WTC11 (cell line): ENCODE data around the gene C4orf36.

Experiments
- SP1 ChIP-seq: sonication (generic); formaldehyde crosslinking; conservative IDR thresholded peaks from 2 replicates; pipeline ENCODE4 v1.8.1; 2022; ENCODE audit warnings: missing genetic modification reagents
- TCF7 ChIP-seq: sonication (generic); formaldehyde crosslinking; IDR thresholded peaks from 2 replicates; pipeline ENCODE4 v1.8.0; 2022; ENCODE audit warnings: mild to moderate bottlenecking, low read depth, missing genetic modification reagents, moderate library complexity
- TEAD1 ChIP-seq: sonication (generic); formaldehyde crosslinking; IDR thresholded peaks from 2 replicates; pipeline ENCODE4 v1.8.0; 2022; ENCODE audit warnings: mild to moderate bottlenecking, missing genetic modification reagents
- ZNF232 ChIP-seq: sonication (generic); formaldehyde crosslinking; IDR thresholded peaks from 2 replicates; pipeline ENCODE4 v1.8.0; 2022; ENCODE audit warnings: mild to moderate bottlenecking, missing genetic modification reagents
- ZNF263 ChIP-seq: sonication (generic); formaldehyde crosslinking; IDR thresholded peaks from 2 replicates; pipeline ENCODE4 v1.8.1; 2022; ENCODE audit warnings: low read depth, mild to moderate bottlenecking, moderate library complexity, missing genetic modification reagents
- ZNF671 ChIP-seq: fragments of 250-450 bp; sonication (Bioruptor Pico); IDR thresholded peaks from 2 replicates; pipeline ENCODE4 v1.8.0; 2021; ENCODE audit warnings: mild to moderate bottlenecking
- TF ChIP-seq, protein P1 (sequence below): sonication (generic); formaldehyde crosslinking; IDR thresholded peaks from 2 replicates; pipeline ENCODE4 v1.8.1; 2022; ENCODE audit warnings: low read depth, missing genetic modification reagents, borderline replicate concordance
- TF ChIP-seq, protein P2 (sequence below): fragments of 200-600 bp; IDR thresholded peaks from 2 replicates; pipeline ENCODE4 v1.8.0; 2022; ENCODE audit warnings: antibody characterized with exemption
- TF ChIP-seq, protein P3 (sequence below): sonication (generic); formaldehyde crosslinking; IDR thresholded peaks from 2 replicates; pipeline ENCODE4 v1.8.1; 2023; ENCODE audit warnings: mild to moderate bottlenecking, missing genetic modification reagents
- TF ChIP-seq, protein P4 (sequence below): sonication (generic); formaldehyde crosslinking; IDR thresholded peaks from 2 replicates; pipeline ENCODE4 v1.8.0; 2022; ENCODE audit warnings: mild to moderate bottlenecking, missing genetic modification reagents
- TF ChIP-seq, protein P5 (sequence below): sonication (generic); formaldehyde crosslinking; IDR thresholded peaks from 2 replicates; pipeline ENCODE4 v1.8.0; 2023; ENCODE audit warnings: mild to moderate bottlenecking, missing genetic modification reagents

DNA sequence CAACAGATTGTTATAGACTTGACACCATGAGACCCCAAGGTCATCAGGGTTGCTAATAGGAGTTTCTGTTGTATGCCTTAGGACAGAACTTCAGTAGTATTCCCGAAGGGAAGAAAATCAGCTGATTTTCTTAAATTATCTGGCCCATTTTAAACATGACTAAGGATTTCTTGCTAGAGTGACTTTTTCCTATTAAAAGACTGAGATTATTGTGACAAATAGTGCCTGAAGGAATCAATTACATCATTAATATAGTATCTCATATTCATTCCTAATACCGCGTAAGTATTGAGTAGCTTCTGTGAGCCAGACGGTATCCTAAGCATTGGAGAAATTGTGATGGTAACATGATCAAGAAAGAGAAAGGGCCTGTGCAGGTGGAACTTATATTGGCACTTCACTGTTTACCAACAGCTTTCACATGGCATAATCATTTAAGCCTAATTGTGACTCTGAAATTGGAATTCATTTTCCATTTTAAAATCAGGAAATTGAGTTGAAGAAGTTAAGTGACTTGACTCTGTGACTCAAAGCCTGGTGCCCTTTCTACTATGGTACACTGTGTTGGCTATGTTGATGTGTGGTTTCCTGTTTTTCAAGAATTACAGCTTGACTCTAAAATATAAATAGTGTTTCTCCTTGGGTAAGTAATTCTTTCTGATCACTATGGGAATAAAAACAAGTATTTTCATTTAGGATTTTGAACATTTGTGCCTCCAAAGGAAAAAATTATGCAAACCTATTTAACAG is 46.7 kb upstream of the C4orf36 start:
- TF ChIP-seq, protein P1, sequence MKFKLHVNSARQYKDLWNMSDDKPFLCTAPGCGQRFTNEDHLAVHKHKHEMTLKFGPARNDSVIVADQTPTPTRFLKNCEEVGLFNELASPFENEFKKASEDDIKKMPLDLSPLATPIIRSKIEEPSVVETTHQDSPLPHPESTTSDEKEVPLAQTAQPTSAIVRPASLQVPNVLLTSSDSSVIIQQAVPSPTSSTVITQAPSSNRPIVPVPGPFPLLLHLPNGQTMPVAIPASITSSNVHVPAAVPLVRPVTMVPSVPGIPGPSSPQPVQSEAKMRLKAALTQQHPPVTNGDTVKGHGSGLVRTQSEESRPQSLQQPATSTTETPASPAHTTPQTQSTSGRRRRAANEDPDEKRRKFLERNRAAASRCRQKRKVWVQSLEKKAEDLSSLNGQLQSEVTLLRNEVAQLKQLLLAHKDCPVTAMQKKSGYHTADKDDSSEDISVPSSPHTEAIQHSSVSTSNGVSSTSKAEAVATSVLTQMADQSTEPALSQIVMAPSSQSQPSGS, result no peak
- TF ChIP-seq ZNF263 (CRISPR knock-in tag), result no peak
- no peak for TF ChIP-seq SP1 (CRISPR knock-in tag)
- no peak for TF ChIP-seq TCF7 (CRISPR knock-in tag)
- TF ChIP-seq, protein P2, sequence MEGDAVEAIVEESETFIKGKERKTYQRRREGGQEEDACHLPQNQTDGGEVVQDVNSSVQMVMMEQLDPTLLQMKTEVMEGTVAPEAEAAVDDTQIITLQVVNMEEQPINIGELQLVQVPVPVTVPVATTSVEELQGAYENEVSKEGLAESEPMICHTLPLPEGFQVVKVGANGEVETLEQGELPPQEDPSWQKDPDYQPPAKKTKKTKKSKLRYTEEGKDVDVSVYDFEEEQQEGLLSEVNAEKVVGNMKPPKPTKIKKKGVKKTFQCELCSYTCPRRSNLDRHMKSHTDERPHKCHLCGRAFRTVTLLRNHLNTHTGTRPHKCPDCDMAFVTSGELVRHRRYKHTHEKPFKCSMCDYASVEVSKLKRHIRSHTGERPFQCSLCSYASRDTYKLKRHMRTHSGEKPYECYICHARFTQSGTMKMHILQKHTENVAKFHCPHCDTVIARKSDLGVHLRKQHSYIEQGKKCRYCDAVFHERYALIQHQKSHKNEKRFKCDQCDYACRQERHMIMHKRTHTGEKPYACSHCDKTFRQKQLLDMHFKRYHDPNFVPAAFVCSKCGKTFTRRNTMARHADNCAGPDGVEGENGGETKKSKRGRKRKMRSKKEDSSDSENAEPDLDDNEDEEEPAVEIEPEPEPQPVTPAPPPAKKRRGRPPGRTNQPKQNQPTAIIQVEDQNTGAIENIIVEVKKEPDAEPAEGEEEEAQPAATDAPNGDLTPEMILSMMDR, result no peak
- TF ChIP-seq, protein P3, sequence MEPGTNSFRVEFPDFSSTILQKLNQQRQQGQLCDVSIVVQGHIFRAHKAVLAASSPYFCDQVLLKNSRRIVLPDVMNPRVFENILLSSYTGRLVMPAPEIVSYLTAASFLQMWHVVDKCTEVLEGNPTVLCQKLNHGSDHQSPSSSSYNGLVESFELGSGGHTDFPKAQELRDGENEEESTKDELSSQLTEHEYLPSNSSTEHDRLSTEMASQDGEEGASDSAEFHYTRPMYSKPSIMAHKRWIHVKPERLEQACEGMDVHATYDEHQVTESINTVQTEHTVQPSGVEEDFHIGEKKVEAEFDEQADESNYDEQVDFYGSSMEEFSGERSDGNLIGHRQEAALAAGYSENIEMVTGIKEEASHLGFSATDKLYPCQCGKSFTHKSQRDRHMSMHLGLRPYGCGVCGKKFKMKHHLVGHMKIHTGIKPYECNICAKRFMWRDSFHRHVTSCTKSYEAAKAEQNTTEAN (CRISPR knock-in tag), result no peak
- TF ChIP-seq, protein P4, sequence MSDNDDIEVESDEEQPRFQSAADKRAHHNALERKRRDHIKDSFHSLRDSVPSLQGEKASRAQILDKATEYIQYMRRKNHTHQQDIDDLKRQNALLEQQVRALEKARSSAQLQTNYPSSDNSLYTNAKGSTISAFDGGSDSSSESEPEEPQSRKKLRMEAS (CRISPR knock-in tag), result no peak
- no peak for TF ChIP-seq TEAD1 (CRISPR knock-in tag)
- no peak for TF ChIP-seq ZNF671 (CRISPR knock-in tag)
- TF ChIP-seq, protein P5, sequence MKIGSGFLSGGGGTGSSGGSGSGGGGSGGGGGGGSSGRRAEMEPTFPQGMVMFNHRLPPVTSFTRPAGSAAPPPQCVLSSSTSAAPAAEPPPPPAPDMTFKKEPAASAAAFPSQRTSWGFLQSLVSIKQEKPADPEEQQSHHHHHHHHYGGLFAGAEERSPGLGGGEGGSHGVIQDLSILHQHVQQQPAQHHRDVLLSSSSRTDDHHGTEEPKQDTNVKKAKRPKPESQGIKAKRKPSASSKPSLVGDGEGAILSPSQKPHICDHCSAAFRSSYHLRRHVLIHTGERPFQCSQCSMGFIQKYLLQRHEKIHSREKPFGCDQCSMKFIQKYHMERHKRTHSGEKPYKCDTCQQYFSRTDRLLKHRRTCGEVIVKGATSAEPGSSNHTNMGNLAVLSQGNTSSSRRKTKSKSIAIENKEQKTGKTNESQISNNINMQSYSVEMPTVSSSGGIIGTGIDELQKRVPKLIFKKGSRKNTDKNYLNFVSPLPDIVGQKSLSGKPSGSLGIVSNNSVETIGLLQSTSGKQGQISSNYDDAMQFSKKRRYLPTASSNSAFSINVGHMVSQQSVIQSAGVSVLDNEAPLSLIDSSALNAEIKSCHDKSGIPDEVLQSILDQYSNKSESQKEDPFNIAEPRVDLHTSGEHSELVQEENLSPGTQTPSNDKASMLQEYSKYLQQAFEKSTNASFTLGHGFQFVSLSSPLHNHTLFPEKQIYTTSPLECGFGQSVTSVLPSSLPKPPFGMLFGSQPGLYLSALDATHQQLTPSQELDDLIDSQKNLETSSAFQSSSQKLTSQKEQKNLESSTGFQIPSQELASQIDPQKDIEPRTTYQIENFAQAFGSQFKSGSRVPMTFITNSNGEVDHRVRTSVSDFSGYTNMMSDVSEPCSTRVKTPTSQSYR, result no peak
- no peak for TF ChIP-seq ZNF232
